ENCODE measurements around the gene CHRNA7.

DNA sequence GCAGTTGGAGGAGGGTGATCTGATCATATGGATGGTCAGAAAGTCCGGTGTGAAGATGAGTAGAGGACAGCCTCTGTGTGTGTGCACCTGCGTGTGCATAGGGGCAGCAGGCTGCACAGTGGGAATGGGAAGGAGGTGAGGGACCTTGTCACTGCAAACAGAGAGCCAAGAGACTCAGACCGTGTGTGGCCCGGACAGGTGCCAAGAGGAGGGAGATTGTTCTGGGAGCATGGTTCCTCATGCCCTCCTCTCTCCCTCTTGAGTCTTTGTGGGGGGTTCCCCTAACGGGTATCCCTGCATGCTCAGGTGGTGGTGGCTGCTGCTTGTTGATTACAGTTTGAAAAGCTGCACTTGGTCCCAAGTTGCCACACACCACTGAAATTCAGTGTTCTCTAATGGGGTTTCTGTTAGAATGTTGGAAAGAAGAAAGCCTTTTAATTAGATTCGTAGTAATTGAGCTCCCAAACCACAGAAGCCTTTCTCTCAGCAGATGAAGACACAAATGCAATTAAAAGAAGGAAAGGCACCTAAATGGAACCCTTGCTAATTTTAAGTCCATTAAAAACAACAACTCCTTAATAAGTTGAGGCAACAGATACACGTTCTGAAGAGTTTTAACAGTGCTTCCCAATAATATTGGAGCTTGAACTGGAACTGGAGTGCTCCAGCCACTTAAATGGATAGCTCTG, 68.9 kb downstream of the CHRNA7 start:
- TF ChIP-seq CTCF (IDR thresholded peaks at IDR 0.05): no peak
- no peak for TF ChIP-seq ZFX (IDR thresholded peaks at IDR 0.05; ENCODE audit: borderline replicate concordance)
